HG02938 (cell line): ENCODE measurements around the gene CNTROB.

Experiments used
- ATAC-seq: cut with Tn5 transposase; IDR thresholded peaks from one replicate; pipeline ENCODE4 v1.9.1; 2021; ENCODE audit warnings: mild to moderate bottlenecking, moderate library complexity; ENCODE audit not compliant: unreplicated experiment

Gene CNTROB

GRCh38 chr17:7903154-7904103, 28.6 kb upstream of the CNTROB start:
- ATAC-seq = no peak

DNA sequence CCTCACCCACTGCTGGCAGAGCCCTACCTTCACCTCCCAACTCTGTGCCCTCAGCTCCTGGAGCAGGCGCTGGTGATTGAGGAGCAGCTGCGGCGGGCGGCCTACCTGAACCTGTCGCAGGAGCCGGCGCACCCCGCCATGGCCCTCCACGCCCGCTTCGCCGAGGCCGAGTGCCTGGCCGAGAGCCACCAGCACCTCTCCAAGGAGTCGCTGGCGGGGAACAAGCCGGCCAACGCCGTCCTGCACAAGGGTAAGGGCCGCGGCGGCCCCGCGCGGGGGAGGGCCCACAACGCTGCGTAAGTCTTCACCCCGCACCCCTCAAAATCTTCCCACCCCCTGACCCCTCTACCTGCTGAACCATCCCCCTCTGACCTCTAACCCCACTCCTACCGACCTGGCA, 22.9 kb upstream of the CNTROB start:
- ATAC-seq = no peak

- no peak for ATAC-seq
Measured at GRCh38 chr17:7910281-7910680, 21.7 kb upstream of the CNTROB start.

- ATAC-seq = no peak
Measured at GRCh38 chr17:7910711-7911110, 21.3 kb upstream of the CNTROB start.

DNA sequence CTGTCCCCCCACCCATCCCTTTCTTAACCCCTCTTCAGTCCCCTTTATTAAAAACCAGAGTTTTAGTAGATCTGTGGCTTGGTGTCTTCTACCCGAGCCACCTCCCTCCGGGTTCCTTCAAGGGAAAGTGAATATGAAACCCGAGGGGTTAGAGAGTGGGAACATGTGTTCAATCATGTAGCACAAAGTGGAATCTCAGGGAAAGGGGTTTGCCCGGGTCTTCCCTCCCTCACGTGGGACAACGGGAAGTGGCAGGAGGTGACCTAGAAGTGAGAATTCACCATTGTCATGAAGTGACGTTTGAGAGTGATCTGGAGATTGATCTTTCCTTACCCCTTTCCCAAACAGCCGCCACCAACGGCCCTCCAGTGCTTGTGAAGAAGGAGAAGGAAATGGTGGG, 20.9 kb upstream of the CNTROB start:
- ATAC-seq = no peak

DNA sequence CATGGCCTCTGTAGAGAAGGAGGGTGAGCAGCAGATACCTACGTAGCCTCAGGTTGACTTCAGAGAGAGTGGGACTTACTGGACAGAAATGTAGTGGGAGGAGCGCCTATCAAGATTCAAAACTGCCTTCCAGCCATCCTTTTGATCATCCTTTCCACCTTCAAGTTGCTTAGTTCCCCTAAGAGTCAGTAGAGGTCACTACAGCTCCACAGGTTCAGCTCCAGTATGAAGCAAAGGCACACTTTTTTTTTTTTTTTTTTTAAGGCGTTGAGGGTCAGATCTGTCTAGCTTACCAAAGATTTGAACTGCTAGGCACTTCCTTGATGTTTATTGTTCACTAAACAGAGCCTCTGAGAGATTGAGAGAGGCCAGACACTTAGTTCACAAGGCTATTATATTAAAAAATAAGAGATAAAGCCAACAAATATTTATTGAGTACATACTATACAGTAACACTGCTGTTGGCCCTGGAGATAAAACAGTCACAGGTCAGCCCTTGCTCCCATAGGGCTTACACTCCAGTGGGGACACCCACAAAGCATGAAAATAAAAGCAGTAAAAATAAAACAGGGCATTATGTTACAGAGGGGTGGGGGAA, 19.0 kb upstream of the CNTROB start:
- ATAC-seq = no peak

DNA sequence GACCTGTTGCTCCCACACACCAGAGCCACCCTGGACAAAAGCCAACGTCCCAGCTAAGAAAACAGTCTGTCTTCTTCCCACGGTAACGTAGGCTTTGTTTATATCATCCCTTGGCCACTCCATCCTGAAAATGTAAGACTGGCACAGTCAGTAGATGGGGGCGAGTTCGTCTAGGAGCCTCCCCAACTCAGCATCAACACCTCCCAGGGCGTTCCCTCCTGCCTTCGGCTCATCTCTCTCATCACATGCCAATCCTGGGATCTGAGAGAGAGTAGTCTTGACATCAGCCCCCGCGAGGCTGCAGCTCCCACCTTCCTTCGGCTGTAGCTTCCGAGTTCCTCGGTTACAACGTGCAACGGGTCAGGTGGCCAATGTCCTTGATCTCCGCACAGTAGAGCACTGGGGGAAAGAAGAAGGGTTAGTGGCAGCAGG, 16.8 kb upstream of the CNTROB start:
- peak; percentile 26 for ATAC-seq

DNA sequence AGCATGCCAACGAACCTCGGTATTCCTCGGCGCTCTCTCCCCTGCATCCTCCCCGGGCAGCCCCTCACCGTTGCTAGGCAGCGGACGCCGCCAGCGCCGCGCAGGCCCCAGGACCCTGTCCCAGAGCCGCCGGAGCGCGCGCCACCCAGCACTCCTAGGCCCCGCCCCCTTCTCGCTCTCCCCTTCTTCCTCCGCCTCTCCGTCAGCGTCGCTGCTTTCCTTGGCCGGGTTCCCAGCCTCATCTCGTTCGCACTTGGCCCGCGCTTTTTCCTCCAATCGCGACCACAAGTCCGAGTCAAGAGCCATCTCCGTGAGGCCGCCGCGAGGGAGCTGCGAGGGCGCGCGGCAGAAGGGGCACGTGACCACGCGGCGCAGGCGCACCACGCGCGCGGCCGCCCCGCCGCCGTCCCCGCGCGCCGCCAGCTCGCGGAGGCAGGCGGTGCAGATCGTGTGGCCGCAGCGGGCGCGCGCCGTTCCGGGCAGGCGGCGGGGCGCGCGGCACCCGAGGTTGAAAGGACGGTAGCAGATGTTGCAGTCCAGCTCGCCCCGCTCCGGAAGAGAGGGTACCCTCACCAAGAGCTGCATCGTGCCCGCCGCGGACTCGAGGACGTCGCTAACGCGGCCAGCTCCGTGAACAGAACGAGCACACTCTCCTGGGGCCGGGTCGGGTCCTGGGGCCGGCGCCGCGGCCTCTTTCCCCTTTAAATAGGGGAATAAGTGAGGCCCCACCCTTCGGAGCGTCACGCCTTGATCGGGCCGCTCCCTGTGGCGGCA, 16.2 kb upstream of the CNTROB start, which contains the start of gene RNF227:
TSS of gene RNF227 (minus strand) at position 679 of the 774 bp plus-strand sequence. CDS start at position 585, 94 bp downstream.
- ATAC-seq = peak; percentile 47

- ATAC-seq = no peak
Measured at GRCh38 chr17:7916385-7916682, 15.7 kb upstream of the CNTROB start.

DNA sequence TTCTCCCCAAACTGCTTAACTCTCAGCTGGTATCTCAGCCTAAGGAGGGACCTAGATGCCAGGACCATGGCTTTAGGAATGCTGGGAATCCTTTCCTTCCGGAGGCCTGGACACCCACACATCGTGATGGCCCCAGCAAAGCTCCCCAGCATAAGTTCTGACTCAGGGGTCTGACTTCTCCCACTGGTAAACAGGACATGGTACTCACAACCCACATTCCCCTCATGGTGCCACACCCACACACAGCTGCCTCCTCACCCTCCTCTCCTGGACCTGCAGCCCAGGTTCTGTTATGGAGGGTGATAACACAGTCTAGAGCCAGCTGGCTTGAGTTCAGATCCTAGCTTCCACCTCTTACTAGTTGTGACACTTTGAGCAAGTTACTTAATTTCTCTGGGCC, 15.2 kb upstream of the CNTROB start:
- ATAC-seq = no peak

DNA sequence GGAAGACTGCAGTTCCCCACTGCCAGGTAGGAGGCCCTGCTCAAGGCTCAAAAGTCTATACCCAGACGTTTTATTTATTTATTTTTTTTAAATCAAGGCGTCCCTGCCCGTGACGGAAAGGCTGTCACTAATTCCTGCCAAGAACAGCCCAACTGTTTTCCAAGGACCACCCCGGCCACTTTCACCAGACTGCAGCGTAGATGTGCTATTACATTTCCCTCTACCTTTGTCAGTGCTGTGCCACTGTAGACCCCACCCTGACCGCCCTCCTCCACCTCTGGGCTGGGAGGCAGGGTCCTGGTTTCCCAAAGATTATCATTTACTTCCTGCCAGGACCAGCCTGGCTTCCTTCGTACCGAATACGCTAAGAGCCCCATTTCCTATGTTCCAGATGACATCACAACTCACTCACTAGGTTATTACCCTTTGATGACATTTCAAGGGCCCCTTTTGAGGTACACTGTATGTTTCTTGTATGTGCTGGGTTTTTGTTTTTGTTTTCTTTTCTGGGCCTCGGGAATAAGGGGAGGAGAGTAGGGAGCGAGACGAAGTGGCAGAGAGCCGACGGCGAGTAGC, 9.6 kb upstream of the CNTROB start:
- no peak for ATAC-seq

- ATAC-seq = no peak
Measured at GRCh38 chr17:7922845-7923628, 9.0 kb upstream of the CNTROB start.

GRCh38 chr17:7927596-7927995, 4.4 kb upstream of the CNTROB start:
- ATAC-seq = no peak

- no peak for ATAC-seq
Measured at GRCh38 chr17:7929158-7930023, 2.6 kb upstream of the CNTROB start, which contains the start of gene KCNAB3. KCNAB3 (minus strand) TSS chr17:7929856; CDS start chr17:7929435, 421 bp downstream.

GRCh38 chr17:7930841-7931631, 970 bp upstream of the CNTROB start:
- ATAC-seq = no peak

GRCh38 chr17:7932483-7932891, 481 bp downstream of the CNTROB start:
- ATAC-seq = no peak

GRCh38 chr17:7932949-7933348, 943 bp downstream of the CNTROB start:
- no peak for ATAC-seq

DNA sequence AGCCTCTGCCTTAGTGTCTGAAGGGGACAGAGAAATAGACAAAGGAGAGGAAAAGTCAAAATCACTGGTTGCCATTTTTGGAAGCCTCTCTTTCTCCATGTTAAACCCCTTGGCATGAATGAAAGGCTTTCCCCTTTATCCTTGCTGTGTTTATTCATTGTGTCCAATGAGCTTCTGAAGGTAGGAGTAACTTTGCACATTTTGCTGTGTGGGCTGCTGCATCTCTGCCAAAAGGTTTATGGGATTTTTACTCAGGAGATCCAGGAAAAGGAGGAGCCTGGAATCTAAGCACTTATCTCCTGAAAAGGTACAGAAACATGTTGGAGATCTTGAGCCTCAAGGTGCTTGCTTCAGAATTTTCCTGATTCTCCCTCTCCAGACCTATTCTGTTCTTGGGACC, 3.9 kb downstream of the CNTROB start:
- ATAC-seq = no peak

DNA sequence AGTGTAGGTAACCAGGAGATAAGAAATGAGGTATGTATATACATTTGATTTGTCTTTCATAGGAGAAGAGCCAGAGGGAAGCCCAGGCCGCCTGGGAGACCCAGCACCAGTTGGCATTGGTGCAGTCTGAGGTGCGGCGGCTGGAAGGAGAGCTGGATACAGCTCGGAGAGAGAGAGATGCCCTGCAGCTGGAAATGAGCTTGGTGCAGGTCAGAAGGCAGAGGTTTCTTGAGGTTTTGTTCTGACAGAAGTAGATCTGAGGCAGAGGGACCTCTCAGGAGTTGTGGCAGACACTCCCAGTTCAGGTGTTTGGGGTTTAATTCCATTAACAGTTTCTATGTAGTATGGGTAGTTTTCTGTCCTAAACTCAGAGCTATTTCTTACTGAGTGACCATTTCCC, 8.0 kb downstream of the CNTROB start:
- no peak for ATAC-seq
